ENCODE measurements around the gene KCNH2.

KCNH2 gene

DNA sequence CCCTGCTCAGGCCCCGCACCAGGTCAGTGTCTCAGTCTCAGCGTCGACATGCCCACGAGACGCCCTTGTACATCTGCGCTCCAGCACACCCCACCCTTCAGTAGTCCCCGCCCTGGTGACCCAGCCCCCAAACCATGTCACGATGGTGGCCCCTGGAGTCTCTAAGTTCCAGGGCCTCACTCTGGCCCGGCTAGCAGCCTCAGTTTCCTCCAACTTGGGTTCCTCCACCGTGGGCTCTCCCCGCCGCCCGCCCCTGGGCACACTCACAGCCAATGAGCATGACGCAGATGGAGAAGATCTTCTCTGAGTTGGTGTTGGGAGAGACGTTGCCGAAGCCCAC is 27.0 kb downstream of the KCNH2 start:
- no peaks in the 10 kb centered on the region for H3K9me3 ChIP-seq (ENCODE audit: severe bottlenecking)
- no peaks in the 10 kb centered on the region for H3K4me1 ChIP-seq (ENCODE audit: insufficient read depth, poor library complexity, severe bottlenecking)
- no peak overlapping the region for H3K27ac ChIP-seq (ENCODE audit: poor library complexity, severe bottlenecking)
- no peak for DNase-seq (ENCODE audit: low spot score)
- H3K36me3 ChIP-seq (ENCODE audit: low read depth) = no peaks in the 10 kb centered on the region
- TF ChIP-seq, protein P1, sequence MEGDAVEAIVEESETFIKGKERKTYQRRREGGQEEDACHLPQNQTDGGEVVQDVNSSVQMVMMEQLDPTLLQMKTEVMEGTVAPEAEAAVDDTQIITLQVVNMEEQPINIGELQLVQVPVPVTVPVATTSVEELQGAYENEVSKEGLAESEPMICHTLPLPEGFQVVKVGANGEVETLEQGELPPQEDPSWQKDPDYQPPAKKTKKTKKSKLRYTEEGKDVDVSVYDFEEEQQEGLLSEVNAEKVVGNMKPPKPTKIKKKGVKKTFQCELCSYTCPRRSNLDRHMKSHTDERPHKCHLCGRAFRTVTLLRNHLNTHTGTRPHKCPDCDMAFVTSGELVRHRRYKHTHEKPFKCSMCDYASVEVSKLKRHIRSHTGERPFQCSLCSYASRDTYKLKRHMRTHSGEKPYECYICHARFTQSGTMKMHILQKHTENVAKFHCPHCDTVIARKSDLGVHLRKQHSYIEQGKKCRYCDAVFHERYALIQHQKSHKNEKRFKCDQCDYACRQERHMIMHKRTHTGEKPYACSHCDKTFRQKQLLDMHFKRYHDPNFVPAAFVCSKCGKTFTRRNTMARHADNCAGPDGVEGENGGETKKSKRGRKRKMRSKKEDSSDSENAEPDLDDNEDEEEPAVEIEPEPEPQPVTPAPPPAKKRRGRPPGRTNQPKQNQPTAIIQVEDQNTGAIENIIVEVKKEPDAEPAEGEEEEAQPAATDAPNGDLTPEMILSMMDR (IDR thresholded peaks at IDR 0.05; ENCODE audit: poor library complexity, severe bottlenecking) = no peak
- no peaks in the 10 kb centered on the region for H3K27me3 ChIP-seq (ENCODE audit: insufficient read depth, poor library complexity, severe bottlenecking)
- no peak for ATAC-seq (ENCODE audit: low read depth)
- H3K4me3 ChIP-seq (ENCODE audit: severe bottlenecking) = no peak overlapping the region

DNA sequence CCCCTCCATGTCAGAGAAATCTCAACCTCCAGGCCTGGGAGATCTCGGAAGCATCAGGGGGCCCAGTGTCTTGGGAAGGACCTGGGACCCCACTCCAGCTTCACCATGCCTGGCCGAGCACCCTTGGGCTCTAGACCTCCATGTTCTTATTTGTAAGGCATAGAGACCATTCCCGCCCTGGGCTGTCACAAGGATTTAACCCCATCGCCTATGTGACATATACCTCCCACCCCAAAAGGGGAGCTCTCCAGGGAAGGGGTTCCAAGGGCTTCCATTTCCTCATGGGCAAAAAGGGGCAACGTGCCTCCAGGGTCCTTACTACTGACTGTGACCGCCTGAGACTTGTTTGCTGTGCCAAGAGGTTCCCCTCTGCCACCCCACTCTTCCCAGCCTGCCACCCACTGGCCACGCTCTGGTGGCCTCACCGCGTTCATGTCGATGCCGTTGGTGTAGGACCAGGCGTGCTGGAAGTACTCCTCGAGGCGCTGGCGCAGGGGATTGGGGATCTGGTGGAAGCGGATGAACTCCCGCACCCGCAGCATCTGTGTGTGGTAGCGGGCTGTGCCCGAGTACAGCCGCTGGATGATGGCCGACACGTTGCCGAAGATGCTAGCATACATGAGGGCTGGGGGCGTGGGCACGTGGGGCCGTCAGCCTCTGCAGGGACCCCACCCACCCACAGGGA is 27.5 kb downstream of the KCNH2 start:
- DNase-seq (ENCODE audit: low spot score) (peak; percentile 60), ATAC-seq (ENCODE audit: low read depth) (no peak)
- no peak overlapping the region for H3K4me3 ChIP-seq (ENCODE audit: severe bottlenecking)
- TF ChIP-seq, protein P1 (IDR thresholded peaks at IDR 0.05; ENCODE audit: poor library complexity, severe bottlenecking) = no peak
- H3K27me3 ChIP-seq (ENCODE audit: insufficient read depth, poor library complexity, severe bottlenecking) = no peaks in the 10 kb centered on the region
- no peaks in the 10 kb centered on the region for H3K36me3 ChIP-seq (ENCODE audit: low read depth)
- no peaks in the 10 kb centered on the region for H3K9me3 ChIP-seq (ENCODE audit: severe bottlenecking)
- no peaks in the 10 kb centered on the region for H3K4me1 ChIP-seq (ENCODE audit: insufficient read depth, poor library complexity, severe bottlenecking)
- no peak overlapping the region for H3K27ac ChIP-seq (ENCODE audit: poor library complexity, severe bottlenecking)

DNA sequence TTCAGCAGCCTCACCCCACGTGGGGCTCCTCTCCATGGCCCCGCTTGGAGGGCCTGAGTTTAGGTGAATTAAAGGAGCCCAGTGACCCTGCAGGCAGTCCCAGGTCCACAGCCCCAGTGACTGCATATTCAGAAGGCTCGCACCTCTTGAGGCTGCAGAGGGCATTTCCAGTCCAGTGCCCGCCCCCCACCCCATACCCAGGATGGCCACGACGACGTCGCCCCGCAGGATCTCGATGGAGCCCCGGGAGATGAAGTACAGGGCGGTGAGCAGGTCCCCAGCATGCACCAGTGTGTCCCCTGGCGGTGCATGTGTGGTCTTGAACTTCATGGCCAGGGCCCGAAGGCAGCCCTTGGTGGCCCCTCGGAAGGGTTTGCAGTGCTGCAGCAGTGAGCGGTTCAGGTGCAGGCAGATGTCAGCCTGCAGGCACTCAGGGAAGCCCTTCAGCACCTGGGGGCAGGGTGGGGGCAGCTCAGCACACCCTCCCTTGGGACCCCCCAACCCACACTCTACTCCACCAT is 28.1 kb downstream of the KCNH2 start:
- H3K9me3 ChIP-seq (ENCODE audit: severe bottlenecking) = no peaks in the 10 kb centered on the region
- H3K4me3 ChIP-seq (ENCODE audit: severe bottlenecking) = no peak overlapping the region
- no peak for ATAC-seq (ENCODE audit: low read depth)
- H3K27me3 ChIP-seq (ENCODE audit: insufficient read depth, poor library complexity, severe bottlenecking) = no peaks in the 10 kb centered on the region
- H3K27ac ChIP-seq (ENCODE audit: poor library complexity, severe bottlenecking) = no peak overlapping the region
- peaks cover 1% of the 10 kb centered on the region for H3K4me1 ChIP-seq (ENCODE audit: insufficient read depth, poor library complexity, severe bottlenecking)
- peak; percentile 40 for DNase-seq (ENCODE audit: low spot score)
- TF ChIP-seq, protein P1 (IDR thresholded peaks at IDR 0.05; ENCODE audit: poor library complexity, severe bottlenecking) = no peak
- no peaks in the 10 kb centered on the region for H3K36me3 ChIP-seq (ENCODE audit: low read depth)

DNA sequence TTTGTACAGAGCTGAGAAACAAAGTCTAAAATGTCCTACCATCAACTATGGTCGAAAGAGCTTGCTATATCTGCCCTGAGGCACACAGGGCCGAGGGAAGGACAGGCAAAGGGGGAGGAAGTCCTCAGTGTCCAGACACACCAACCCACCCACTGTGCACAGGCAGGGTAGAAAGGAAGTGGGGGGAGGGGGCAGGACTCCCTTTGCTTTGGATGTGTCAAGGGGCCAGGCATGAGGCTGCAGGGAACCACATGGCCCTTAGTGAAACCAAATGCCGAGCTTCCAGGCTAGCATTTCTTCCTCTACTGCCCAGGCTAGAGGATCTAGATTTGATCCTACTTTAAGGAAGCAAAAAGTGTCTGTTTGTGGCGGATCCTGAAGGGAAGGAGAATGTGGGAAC is 28.6 kb downstream of the KCNH2 start:
- no peaks in the 10 kb centered on the region for H3K27me3 ChIP-seq (ENCODE audit: insufficient read depth, poor library complexity, severe bottlenecking)
- no peak overlapping the region for H3K27ac ChIP-seq (ENCODE audit: poor library complexity, severe bottlenecking)
- TF ChIP-seq, protein P1 (IDR thresholded peaks at IDR 0.05; ENCODE audit: poor library complexity, severe bottlenecking) = no peak
- H3K4me3 ChIP-seq (ENCODE audit: severe bottlenecking) = no peak overlapping the region
- H3K4me1 ChIP-seq (ENCODE audit: insufficient read depth, poor library complexity, severe bottlenecking) = peaks cover 6% of the 10 kb centered on the region
- ATAC-seq (ENCODE audit: low read depth) (no peak), DNase-seq (ENCODE audit: low spot score) (peak; percentile 18)
- H3K9me3 ChIP-seq (ENCODE audit: severe bottlenecking) = no peaks in the 10 kb centered on the region
- no peaks in the 10 kb centered on the region for H3K36me3 ChIP-seq (ENCODE audit: low read depth)

DNA sequence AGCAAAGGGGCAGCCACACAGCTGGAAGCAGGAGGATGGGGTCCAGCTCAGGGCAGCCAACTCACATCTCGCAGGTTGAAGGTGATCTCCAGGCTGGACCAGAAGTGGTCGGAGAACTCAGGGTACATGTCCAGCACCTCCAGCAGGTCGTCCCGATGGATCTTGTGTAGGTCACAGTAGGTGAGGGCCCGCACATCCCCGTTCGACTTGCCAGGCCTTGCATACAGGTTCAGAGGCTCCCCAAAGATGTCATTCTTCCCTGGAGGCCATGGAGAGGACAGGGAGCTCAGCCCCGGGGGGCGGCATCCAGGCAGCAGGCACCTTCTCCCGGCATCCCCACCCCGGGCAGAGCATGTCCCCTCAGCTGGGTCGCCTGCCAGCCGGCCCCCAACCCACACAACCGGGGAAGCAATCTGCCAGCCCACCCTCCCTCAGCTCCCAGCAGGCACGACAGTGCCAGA is 29.3 kb downstream of the KCNH2 start:
- no peaks in the 10 kb centered on the region for H3K36me3 ChIP-seq (ENCODE audit: low read depth)
- ATAC-seq (ENCODE audit: low read depth) (no peak), DNase-seq (ENCODE audit: low spot score) (peak; percentile 55)
- H3K9me3 ChIP-seq (ENCODE audit: severe bottlenecking) = no peaks in the 10 kb centered on the region
- no peak overlapping the region for H3K4me3 ChIP-seq (ENCODE audit: severe bottlenecking)
- TF ChIP-seq, protein P1 (IDR thresholded peaks at IDR 0.05; ENCODE audit: poor library complexity, severe bottlenecking) = no peak
- peaks cover 13% of the 10 kb centered on the region for H3K4me1 ChIP-seq (ENCODE audit: insufficient read depth, poor library complexity, severe bottlenecking)
- H3K27me3 ChIP-seq (ENCODE audit: insufficient read depth, poor library complexity, severe bottlenecking) = no peaks in the 10 kb centered on the region
- H3K27ac ChIP-seq (ENCODE audit: poor library complexity, severe bottlenecking) = no peak overlapping the region

Measured in RWPE2 (cell line).